Raji (cell line): Measurements from ENCODE around the gene POLR2A.

Experiments
- POLR2A ChIP-seq: IDR thresholded peaks from 2 replicates; pipeline ENCODE4 v1.6.1; 2011; ENCODE audit warnings: low read depth, low read length, control low read depth; ENCODE audit not compliant: insufficient read depth

Gene POLR2A

DNA sequence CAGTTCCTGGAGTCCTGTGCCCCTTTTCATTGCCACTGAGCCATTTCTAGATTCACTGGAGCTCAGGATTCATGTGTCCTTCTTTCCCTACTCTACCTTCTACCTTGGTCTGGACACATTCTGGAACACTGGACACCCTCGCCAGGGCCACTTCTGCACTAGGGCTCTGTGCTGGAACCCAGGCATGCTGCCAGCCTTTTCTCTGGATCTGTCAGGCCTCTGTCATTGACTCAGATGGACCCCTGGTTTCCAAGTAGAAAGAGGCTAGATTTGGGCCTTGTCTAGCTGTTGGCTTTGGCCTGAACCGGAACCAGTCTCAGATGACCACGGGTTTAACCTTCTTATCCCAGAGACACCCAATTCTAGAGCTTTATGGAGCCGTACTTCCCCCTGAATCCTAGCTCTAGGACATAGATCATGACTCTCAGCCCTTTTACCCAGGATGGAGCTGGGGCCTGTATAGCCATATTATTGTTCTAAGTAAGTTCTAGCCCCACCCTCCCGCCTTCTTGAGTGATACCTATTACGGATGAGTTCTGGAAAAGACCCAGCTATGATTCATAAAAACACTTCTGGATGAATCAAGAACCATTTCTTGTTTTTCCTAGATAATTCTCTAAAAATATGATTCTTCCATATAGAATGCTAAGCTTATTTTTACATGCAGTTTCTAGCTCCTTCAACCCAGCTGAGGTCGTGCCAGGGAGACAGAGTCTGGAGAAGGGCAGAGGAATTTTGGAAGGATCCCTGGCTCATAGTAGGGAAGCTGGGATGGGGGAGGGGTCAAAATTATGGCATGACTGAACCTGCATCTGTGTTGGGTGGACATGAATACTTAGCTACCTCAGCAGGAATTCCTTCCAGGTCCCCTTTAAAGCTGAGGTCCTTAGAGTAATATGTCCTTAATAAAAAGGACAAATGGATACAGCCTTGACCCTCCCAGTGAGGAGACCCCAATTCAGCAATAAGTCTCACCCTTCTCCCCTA, 40.4 kb upstream of the POLR2A start:
- no peak for TF ChIP-seq POLR2A

DNA sequence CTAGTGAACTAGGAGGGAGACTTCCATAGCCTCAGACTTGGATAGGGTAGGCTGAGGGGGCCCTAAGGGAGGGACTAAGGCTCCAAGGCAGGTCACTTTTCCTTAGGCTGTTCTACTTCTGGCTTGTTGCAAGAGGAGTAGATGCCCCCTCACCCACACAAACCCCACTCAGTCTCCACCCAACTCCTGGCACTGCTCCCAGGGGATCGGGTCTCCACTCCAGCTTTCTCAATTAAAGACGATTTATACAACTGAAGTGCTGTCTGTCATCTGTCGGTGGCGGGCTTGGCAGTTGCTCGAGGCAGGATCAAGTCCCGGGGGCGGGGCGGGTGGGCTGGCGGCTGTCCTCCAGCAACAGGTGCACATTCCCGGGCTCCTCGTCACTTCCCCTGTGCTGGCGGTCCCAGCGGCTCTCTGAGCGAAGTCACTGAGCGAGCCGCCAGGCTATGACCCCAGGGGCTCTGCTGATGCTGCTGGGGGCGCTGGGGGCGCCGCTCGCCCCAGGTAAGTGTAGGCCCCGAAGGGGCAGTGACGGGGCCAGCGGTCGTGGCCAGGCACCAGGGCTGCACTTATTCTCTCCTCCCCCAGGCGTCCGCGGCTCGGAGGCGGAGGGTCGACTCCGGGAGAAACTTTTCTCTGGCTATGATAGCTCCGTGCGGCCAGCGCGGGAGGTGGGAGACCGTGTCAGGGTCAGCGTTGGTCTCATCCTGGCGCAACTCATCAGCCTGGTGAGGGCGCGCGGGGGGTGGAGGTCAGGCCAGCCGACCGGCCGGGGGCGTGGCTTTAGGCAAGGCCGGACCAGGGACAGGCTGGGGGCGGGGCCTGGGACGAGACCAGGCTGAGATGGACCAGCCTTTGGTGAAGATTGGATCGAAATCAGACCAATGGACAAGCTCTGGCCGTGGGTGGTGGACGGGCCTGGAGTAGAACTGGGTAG, 39.2 kb upstream of the POLR2A start, which contains the start of gene CHRNB1:
TSS of gene CHRNB1 (plus strand) at position 380 of the 937 bp plus-strand sequence. CDS start at position 447, 67 bp downstream.
- no peak for TF ChIP-seq POLR2A

DNA sequence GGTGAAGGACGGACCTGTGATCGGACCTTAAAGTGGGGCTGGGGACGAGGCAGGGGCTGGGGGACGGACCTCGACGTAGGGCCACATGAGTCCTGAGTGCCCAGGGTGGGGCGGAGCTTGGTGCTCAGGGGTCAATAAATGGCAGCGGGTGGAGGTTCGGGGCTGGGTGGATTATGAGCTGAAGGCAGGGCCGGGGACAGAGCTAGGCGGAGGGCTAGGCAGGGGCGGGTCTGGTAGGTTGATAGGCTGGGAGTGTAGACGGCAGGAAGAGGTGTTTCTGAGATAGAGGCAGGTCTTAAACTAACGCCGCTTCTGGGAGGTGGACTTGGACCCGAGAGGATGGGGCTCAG, 38.6 kb upstream of the POLR2A start:
- no peak for TF ChIP-seq POLR2A

DNA sequence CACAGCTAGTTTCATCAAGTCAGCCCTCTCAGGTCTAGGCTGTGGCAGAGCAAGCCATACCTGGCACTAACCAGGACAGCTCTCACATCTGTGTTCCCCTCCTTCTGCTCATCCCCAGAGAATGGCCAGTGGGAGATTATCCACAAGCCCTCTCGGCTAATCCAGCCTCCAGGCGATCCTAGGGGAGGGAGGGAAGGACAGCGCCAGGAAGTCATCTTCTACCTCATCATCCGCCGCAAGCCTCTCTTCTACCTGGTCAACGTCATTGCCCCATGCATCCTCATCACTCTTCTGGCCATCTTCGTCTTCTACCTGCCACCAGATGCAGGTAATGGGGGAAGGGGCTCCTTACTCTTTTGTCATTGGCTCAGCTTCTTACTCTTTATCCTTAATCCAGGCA, 35.7 kb upstream of the POLR2A start:
- no peak for TF ChIP-seq POLR2A

DNA sequence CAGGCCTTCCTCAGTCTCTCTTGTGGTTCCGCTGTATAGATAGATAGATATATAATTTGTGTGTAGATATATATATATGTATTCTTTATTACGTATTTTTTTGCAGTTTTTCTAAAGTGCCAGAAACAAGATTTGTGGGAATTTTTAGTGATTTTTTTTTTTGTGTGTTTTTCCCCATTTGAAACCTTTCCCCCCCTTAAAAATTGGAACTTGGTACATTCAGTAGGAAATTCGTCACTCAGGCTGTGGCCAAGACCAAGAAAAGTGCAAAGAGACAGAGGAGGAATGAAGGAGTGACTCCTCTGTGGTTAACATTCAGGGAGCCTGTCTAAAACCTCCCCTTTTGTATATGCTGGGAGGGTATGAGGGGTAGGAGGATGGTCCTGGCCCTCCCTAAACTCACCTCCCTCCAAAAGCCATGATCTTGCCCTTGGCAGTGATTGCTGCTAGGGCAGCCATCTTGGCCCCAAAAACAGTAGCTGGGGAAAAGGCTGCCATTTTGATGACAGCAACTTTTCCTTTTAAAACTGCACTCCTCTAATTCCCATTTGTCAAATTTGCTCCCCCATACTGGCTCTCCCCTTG, 24.1 kb upstream of the POLR2A start:
- no peak for TF ChIP-seq POLR2A

DNA sequence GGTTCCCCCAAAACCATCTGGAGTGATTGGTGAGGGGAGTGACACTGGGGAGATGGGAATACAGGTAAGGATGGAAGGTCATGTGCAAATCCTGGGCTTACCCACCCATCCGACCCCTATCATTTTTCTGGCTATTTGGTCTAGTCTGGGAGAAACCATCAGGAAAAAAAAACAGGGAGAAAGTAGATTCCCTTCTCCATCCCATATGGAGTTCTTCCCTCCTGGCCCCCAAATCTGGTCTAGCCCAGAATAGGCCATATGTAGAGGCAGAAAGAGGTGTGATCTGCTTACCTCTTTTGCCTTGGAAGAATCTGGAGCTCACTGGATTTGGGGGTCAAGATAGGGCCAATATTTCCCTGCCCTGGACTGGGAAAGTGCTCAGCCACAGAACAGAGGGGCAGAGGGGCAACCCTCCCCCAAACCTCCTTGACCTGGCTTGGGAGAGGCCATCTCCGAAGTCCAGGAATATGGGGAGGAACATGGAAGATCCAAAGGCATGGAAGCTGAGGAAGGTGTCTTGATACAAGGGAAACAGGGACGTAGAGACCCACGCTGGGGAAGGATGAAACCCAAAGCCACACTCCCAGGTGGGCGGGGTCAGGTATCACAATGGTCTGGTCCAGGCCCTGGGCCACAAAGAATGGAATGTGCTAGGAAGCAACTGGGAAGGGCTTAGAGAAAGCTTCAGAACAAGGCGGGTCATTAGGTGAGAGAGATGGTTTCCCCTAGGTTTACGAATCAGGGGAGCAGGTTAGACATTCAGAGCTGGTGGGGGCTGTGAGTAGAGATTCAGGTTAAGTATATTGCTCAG, 23.1 kb upstream of the POLR2A start:
- TF ChIP-seq POLR2A: no peak

DNA sequence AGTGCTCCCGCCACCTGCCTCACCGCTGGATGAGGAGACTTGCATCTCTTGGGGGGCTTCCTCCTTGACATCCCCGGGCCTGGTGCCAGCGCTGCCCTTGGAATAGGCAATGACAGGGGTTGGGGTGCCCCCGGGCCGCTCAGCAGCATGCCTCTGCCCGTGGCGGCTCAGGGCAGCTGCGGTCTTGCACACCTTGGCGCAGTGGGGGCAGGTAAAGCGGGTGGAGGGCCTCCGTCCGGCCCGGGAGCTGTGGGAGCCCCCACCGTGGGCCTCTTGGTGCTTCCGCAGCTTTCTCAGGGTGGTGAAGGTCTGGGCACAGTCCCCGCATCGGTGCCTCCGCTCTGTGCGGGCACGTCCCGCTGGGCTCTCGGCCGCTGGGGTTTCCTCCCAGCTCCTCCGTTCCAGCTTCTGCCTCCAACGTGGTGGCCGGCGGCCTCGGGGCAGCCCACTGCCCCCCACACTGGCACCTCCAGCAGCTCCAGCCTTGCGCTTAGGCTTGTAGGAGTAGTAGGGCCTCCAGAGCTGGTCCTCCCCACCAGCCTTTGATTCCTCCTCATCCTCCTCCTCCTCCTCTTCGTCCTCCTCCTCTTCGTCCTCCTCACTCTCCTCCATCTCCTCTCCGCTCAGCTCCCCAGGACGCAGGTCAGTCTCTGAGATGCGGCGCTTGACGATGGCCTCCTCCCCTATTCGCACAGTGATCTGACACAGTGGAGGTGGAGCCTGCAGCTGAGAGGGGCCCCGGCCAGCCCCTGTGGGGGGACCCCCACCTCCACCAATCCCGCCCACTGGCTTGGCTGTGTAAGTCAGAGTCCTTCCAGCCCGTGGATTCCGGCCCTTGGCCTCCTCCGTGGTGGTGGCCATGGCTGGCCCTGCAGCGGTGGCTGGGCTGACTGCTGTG, 21.4 kb upstream of the POLR2A start:
- no peak for TF ChIP-seq POLR2A

DNA sequence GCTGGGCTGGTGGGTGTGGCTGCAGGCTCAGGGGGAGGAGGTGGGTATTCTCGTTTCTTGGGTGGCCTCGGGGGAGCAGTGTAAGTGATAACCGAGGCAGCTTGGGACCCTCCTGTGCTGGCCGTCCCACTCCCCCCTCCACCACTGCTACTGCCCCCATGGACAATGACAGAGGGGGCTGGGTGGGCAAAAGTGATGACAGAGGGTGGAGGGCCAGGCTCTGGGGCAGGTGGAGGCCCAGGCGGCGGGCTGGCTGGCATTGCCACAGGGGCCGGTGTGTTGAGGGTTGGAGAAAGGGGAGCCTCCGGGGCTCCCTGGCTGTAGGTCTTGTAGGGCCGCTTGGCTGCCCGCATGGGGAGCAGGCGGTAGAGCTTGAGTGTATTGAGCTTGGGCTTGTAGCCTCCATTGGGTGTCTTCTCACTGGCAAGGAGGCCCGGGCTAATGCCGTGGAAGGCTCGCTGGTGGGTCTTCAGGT, 20.8 kb upstream of the POLR2A start:
- no peak for TF ChIP-seq POLR2A

DNA sequence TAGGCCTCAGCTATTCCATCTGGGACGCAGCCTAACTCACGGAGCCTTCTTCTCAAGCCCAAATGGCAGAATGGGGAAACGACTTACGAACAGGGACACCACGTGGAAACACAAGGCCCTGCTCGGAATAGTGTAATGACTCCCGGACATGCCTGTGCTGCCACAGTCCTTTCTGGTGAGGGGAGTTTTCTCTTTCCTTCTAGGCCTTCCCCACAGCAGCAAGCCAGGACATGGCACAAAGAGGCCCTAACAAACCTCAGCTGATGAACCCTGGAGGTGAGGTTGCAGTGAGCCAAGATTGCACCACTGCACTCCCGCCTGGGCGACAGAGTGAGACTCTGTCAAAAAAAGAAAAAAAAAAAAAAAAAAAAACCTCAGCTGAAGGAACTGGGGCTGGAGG, 20.1 kb upstream of the POLR2A start:
- no peak for TF ChIP-seq POLR2A

DNA sequence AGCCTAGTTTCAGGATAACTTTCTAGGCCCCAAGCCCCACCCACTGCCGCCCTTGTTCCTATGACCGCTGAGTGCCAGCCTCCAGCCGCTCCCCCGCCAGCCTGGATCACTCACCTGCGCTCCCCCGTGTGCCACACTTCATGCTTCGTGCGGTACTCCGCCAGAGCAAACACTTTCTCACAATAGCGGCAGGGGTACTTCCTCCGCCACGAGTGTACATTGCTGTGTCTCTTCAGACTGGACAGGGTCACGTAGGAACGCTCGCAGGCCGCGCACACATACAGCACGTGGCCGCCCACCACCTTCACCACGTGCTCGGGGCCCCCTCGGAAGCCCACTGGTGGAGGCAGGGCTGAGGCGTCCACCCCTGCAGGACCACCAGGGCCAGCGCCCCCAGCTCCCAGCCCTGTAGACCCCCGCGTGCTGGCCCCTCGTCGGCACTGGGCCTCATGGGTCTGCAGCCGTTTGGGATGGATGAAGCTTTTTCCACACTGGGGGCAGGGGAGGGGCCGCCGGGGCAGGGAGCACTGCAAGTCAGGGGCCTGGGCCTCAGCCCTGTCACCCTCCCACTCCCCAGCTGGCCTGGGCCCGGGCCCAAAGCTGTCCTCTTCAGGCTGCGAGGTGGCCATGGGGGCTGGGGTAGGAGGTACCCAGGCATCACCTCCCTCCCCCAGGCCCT, 18.4 kb upstream of the POLR2A start:
- TF ChIP-seq POLR2A: no peak

DNA sequence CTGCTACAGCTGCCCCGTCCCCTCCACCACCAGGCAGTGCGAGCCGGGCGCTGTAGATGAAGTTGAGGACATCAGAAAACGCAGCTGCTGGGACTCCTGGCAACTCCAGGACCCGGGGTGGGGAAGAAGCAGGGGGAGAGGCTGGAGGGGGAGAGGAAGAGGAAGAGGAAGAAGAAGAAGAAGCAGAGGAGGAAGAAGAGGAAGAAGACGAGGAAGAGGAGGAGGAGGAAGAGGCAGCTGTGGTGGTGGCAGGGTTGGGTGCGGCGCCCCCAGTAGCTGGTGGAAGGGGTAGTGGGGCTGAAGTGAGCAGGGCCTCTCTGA, 17.9 kb upstream of the POLR2A start:
- TF ChIP-seq POLR2A: no peak

DNA sequence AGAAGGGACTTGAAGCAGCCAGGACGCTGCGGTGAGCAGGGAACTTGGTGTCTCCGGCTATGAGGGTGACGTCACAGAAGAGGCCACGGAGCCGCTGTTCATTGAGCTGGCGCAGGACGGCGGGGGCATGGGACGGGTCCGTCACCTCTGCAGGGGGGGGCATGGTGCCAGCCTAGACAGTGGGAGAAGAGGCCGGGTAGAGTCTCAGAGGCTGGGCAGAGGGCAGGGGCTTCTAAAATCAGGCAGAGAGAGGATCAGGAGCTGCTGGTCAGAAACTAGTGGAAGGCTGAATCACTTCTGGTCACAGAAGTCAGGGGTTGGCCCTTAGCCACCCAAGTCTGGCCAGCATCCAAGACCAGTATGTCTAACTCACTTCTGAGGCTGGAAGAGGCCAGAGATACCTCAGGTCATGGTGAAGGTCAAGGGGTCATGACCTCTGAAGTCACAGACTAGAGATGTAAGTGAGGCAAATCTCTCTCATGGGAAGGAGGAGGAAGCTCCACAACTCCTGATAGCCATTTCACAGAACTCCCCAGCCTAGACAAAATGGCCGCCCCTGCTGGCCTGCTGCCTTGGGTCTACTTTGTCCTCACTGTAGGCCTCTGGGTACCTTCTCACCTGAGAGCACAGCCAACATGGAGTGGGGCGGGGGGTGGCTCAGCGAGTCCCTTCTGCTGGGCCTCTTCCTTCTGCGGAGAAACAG, 17.4 kb upstream of the POLR2A start:
- no peak for TF ChIP-seq POLR2A
